GM10266 (cell line): Measurements from ENCODE around the gene PHRF1.
"Not testable (repeated sequence)": the region's sequence is repeated elsewhere in the genome, so short reads cannot be mapped to it uniquely, and the experiment has no call there.

Experiments
- DNase-seq: peaks from one replicate; pipeline ENCODE4 v3.0.0; 2012; ENCODE audit errors: extremely low spot score
- CTCF ChIP-seq: IDR thresholded peaks from 2 replicates; pipeline ENCODE4 v1.5.1; 2012; ENCODE audit warnings: mild to moderate bottlenecking, low read depth; ENCODE audit not compliant: control insufficient read depth, insufficient read depth; ENCODE audit errors: missing control alignments

PHRF1 gene

GRCh38 chr11:568306-569157, 7.7 kb upstream of the PHRF1 start:
- TF ChIP-seq CTCF, result no peak
- DNase-seq, result peak; percentile 99

- DNase-seq, result no peak
- no peak for TF ChIP-seq CTCF
These were observed 6.9 kb upstream of the PHRF1 start for GRCh38 chr11:569158-569885.

- no peak for DNase-seq
- TF ChIP-seq CTCF, result no peak
These were observed 4.5 kb upstream of the PHRF1 start for GRCh38 chr11:571802-572185.

GRCh38 chr11:573146-573759, 3.0 kb upstream of the PHRF1 start:
- no peak for DNase-seq
- no peak for TF ChIP-seq CTCF

GRCh38 chr11:574031-574570, 2.2 kb upstream of the PHRF1 start:
- not testable (repeated sequence) for DNase-seq

- DNase-seq, result no peak
- no peak for TF ChIP-seq CTCF
These were observed 1.5 kb upstream of the PHRF1 start for GRCh38 chr11:574632-575312.

- DNase-seq, result no peak
- TF ChIP-seq CTCF, result no peak
These were observed 816 bp upstream of the PHRF1 start for GRCh38 chr11:575313-575995.
